HepG2 (cell line): ENCODE data around the gene UCN. TPM values are rescaled to one million over a fixed set of nuclear protein-coding genes. Genes with fewer than 3 reads are reported as not detected.
A peak's percentile ranks its signal among the peaks of the same experiment; 100 is the strongest.

Experiments used
- EHMT2 ChIP-seq: fragments of 200-600 bp; sonication (generic); IDR thresholded peaks from 2 replicates; pipeline ENCODE4 v1.7.0; 2017; ENCODE audit warnings: antibody characterized with exemption, low read depth, low read length, borderline replicate concordance
- FOXP1 ChIP-seq, 2 experiments: fragments of 450-650 bp in 1 of 2; IDR thresholded peaks; 2 replicates each; pipeline ENCODE4 v1.6.1; 2017 to 2018; ENCODE audit warnings: antibody characterized with exemption in 1 of 2
- GATAD1 ChIP-seq: IDR thresholded peaks from 2 replicates; pipeline ENCODE4 v1.6.1; 2016; ENCODE audit warnings: missing genetic modification reagents, missing compliant biosample characterization
- MED13 ChIP-seq: sonication (generic); formaldehyde crosslinking; IDR thresholded peaks from 2 replicates; pipeline ENCODE4 v1.5.0; 2020; ENCODE audit warnings: missing genetic modification reagents
- PHF8 ChIP-seq: sonication (generic); formaldehyde crosslinking; IDR thresholded peaks from 2 replicates; pipeline ENCODE4 v1.5.0; 2020; ENCODE audit warnings: missing genetic modification reagents
- PITX1 ChIP-seq: sonication (generic); formaldehyde crosslinking; IDR thresholded peaks from 2 replicates; pipeline ENCODE4 v1.5.1; 2020; ENCODE audit warnings: mild to moderate bottlenecking, missing genetic modification reagents
- RBFOX2 ChIP-seq: fragments of 200-400 bp; formaldehyde crosslinking; IDR thresholded peaks from 2 replicates; pipeline ENCODE4 v1.6.1; 2017; ENCODE audit warnings: low read depth, mild to moderate bottlenecking, low read length
- RBM22 ChIP-seq: fragments of 200-400 bp; formaldehyde crosslinking; optimal IDR thresholded peaks from 2 replicates; pipeline ENCODE3; 2017; ENCODE audit warnings: mild to moderate bottlenecking, low read length, moderate library complexity
- TP53 ChIP-seq: sonication (generic); formaldehyde crosslinking; conservative IDR thresholded peaks from 2 replicates; pipeline ENCODE4 v1.4.0; 2020; ENCODE audit warnings: missing genetic modification reagents
- ZFP37 ChIP-seq: sonication (generic); formaldehyde crosslinking; IDR thresholded peaks from 2 replicates; pipeline ENCODE4 v1.4.0; 2020; ENCODE audit warnings: missing genetic modification reagents, borderline replicate concordance
- ZNF792 ChIP-seq: IDR thresholded peaks from 2 replicates; pipeline ENCODE4 v1.6.1; 2016
- polyA plus RNA-seq, 8 experiments: library from polyadenylated mRNA; depleted of rRNA in 3 of 8; stranded (reverse) in 7 of 8; unstranded in 1 of 8; fragments of >200 nt; fragmentation: Illumina TruSeq in 4 of 8; extraction: Trizol in 4 of 8; gene quantifications; 2 replicates each; pipeline versions ENCODE4 v1.2.1 to v1.2.3, GENCODE V29; 2011 to 2016; ENCODE audit warnings: low read depth in 4 of 8, missing spikeins in 1 of 8, mixed read lengths in 1 of 8; ENCODE audit not compliant: insufficient read depth in 1 of 8
- total RNA-seq, 5 experiments: library from RNA; depleted of rRNA; stranded (reverse); fragments of >200 nt; fragmentation: Illumina TruSeq; extraction: Trizol; gene quantifications; 2 replicates each; pipeline ENCODE4 v1.2.3, GENCODE V29; 2016; ENCODE audit warnings: low read depth in 1 of 5
- TF ChIP-seq, protein P1 (sequence below): sonication (generic); formaldehyde crosslinking; IDR thresholded peaks from 2 replicates; pipeline ENCODE4 v1.4.0; 2020; ENCODE audit warnings: missing genetic modification reagents, mild to moderate bottlenecking, borderline replicate concordance
- TF ChIP-seq, protein P2 (sequence below): sonication (generic); formaldehyde crosslinking; IDR thresholded peaks from 2 replicates; pipeline ENCODE4 v1.4.0; 2020; ENCODE audit warnings: missing genetic modification reagents, mild to moderate bottlenecking, borderline replicate concordance
- TF ChIP-seq, protein P3 (sequence below): sonication (generic); formaldehyde crosslinking; conservative IDR thresholded peaks from 2 replicates; pipeline ENCODE4 v1.4.0; 2020; ENCODE audit warnings: missing genetic modification reagents
- TF ChIP-seq, protein P4 (sequence below): IDR thresholded peaks from 2 replicates; pipeline ENCODE4 v1.6.1; 2016; ENCODE audit warnings: mild to moderate bottlenecking
- TF ChIP-seq, protein P5 (sequence below): sonication (generic); formaldehyde crosslinking; IDR thresholded peaks from 2 replicates; pipeline ENCODE4 v1.8.0; 2022; ENCODE audit warnings: mild to moderate bottlenecking, missing genetic modification reagents
- TF ChIP-seq, protein P6 (sequence below): sonication (generic); formaldehyde crosslinking; IDR thresholded peaks from 2 replicates; pipeline ENCODE4 v1.8.0; 2022; ENCODE audit warnings: mild to moderate bottlenecking, missing genetic modification reagents, moderate library complexity

UCN gene
- total and polyA plus RNA-seq, 2 of the 13 experiments (the other 11 are each of a cell fraction or from before 2014, with no cell fraction given), result 1.2 to 2.3 TPM

DNA sequence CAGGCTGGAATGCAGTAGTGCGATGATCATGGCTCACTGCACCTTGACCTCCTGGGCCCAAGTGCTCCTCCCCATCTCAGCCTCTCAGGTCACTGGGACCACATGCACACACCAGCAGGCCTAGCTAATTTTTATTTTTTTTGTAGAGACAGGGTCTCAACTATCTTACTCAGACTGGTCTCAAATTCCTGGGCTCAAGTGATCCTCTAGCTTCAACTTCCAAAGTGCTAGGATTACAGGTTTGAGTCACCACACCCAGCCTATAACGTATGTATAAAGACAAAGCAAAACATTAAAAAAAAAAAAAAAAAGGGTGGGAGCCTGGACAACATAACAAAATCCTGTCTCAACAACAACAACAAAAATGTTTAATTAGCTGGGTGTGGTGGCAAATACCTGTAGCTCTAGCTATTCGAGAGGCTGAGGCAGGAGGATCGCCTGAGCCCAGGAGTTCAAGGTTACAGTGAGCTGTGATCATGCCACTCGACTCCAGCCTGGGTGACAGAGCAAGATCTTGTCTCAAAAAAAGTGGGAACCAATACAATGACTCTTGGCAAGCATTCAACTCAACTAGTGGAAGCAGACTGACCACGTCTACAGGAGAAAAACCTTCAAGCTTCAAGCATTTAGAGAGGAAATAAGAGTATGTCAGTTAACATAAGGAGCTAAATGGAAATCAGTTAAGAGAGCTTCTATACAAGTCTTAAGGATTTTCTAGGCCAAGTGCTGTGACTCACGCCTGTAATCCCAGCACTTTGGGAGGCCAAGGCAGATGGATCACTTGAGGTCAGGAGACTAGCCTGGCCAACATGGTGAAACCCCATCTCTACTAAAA lies 45.7 kb upstream of the UCN start (continued):
- TF ChIP-seq, protein P1, sequence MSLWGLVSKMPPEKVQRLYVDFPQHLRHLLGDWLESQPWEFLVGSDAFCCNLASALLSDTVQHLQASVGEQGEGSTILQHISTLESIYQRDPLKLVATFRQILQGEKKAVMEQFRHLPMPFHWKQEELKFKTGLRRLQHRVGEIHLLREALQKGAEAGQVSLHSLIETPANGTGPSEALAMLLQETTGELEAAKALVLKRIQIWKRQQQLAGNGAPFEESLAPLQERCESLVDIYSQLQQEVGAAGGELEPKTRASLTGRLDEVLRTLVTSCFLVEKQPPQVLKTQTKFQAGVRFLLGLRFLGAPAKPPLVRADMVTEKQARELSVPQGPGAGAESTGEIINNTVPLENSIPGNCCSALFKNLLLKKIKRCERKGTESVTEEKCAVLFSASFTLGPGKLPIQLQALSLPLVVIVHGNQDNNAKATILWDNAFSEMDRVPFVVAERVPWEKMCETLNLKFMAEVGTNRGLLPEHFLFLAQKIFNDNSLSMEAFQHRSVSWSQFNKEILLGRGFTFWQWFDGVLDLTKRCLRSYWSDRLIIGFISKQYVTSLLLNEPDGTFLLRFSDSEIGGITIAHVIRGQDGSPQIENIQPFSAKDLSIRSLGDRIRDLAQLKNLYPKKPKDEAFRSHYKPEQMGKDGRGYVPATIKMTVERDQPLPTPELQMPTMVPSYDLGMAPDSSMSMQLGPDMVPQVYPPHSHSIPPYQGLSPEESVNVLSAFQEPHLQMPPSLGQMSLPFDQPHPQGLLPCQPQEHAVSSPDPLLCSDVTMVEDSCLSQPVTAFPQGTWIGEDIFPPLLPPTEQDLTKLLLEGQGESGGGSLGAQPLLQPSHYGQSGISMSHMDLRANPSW (CRISPR knock-in tag), result no peak
- TF ChIP-seq, protein P2, sequence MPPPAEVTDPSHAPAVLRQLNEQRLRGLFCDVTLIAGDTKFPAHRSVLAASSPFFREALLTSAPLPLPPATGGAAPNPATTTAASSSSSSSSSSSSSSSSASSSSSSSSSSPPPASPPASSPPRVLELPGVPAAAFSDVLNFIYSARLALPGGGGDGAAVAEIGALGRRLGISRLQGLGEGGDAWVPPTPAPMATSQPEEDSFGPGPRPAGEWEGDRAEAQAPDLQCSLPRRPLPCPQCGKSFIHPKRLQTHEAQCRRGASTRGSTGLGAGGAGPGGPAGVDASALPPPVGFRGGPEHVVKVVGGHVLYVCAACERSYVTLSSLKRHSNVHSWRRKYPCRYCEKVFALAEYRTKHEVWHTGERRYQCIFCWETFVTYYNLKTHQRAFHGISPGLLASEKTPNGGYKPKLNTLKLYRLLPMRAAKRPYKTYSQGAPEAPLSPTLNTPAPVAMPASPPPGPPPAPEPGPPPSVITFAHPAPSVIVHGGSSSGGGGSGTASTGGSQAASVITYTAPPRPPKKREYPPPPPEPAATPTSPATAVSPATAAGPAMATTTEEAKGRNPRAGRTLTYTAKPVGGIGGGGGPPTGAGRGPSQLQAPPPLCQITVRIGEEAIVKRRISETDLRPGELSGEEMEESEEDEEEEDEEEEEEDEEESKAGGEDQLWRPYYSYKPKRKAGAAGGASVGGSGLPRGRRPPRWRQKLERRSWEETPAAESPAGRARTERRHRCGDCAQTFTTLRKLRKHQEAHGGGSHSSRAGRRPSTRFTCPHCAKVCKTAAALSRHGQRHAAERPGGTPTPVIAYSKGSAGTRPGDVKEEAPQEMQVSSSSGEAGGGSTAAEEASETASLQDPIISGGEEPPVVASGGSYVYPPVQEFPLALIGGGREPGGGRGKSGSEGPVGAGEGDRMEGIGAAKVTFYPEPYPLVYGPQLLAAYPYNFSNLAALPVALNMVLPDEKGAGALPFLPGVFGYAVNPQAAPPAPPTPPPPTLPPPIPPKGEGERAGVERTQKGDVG (CRISPR knock-in tag), result no peak
- no peak for TF ChIP-seq MED13 (CRISPR knock-in tag)
- TF ChIP-seq, protein P3, sequence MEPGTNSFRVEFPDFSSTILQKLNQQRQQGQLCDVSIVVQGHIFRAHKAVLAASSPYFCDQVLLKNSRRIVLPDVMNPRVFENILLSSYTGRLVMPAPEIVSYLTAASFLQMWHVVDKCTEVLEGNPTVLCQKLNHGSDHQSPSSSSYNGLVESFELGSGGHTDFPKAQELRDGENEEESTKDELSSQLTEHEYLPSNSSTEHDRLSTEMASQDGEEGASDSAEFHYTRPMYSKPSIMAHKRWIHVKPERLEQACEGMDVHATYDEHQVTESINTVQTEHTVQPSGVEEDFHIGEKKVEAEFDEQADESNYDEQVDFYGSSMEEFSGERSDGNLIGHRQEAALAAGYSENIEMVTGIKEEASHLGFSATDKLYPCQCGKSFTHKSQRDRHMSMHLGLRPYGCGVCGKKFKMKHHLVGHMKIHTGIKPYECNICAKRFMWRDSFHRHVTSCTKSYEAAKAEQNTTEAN (CRISPR knock-in tag), result 0 out of 2 replicates have a peak, but pooled peaks have one; percentile 58
- no peak for TF ChIP-seq PHF8 (CRISPR knock-in tag)
- no peak for TF ChIP-seq RBM22
- no peak for TF ChIP-seq GATAD1 (CRISPR knock-in tag)
- peak; percentile 16; the same call in 1 of the 2 replicates for TF ChIP-seq PITX1 (CRISPR knock-in tag)
- TF ChIP-seq ZFP37, result no peak
- TF ChIP-seq RBFOX2, result no peak; the same call in 1 of the 2 replicates
- peak; percentile 53; the same call in 1 of the 2 replicates for TF ChIP-seq ZNF792 (CRISPR knock-in tag)
- TF ChIP-seq, protein P4, sequence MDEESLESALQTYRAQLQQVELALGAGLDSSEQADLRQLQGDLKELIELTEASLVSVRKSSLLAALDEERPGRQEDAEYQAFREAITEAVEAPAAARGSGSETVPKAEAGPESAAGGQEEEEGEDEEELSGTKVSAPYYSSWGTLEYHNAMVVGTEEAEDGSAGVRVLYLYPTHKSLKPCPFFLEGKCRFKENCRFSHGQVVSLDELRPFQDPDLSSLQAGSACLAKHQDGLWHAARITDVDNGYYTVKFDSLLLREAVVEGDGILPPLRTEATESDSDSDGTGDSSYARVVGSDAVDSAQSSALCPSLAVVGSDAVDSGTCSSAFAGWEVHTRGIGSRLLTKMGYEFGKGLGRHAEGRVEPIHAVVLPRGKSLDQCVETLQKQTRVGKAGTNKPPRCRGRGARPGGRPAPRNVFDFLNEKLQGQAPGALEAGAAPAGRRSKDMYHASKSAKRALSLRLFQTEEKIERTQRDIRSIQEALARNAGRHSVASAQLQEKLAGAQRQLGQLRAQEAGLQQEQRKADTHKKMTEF (CRISPR knock-in tag), result peak; percentile 49; the same call in 1 of the 2 replicates
- TF ChIP-seq, protein P5, sequence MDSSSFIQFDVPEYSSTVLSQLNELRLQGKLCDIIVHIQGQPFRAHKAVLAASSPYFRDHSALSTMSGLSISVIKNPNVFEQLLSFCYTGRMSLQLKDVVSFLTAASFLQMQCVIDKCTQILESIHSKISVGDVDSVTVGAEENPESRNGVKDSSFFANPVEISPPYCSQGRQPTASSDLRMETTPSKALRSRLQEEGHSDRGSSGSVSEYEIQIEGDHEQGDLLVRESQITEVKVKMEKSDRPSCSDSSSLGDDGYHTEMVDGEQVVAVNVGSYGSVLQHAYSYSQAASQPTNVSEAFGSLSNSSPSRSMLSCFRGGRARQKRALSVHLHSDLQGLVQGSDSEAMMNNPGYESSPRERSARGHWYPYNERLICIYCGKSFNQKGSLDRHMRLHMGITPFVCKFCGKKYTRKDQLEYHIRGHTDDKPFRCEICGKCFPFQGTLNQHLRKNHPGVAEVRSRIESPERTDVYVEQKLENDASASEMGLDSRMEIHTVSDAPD (CRISPR knock-in tag), result no peak
- no peak for TF ChIP-seq TP53 (CRISPR knock-in tag)
- TF ChIP-seq EHMT2, result no peak
- TF ChIP-seq, protein P6, sequence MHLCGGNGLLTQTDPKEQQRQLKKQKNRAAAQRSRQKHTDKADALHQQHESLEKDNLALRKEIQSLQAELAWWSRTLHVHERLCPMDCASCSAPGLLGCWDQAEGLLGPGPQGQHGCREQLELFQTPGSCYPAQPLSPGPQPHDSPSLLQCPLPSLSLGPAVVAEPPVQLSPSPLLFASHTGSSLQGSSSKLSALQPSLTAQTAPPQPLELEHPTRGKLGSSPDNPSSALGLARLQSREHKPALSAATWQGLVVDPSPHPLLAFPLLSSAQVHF (CRISPR knock-in tag), result no peak
- TF ChIP-seq FOXP1 (IDR thresholded peaks at IDR 0.05), result peak; percentile 65
- TF ChIP-seq FOXP1 (CRISPR knock-in tag; IDR thresholded peaks at IDR 0.05), result 0 out of 2 replicates have a peak, but pooled peaks have one; percentile 23
